Liver (tissue), 3 donors: ENCODE measurements around the gene ARHGAP8.

Experiments used
- ATF3 ChIP-seq: IDR thresholded peaks from 2 replicates; pipeline ENCODE4 v1.6.1; 2016; ENCODE audit warnings: antibody characterized with exemption
- EGR1 ChIP-seq, 2 donors: IDR thresholded peaks; 2 replicates each; pipeline ENCODE4 v1.6.1; 2016 to 2018; ENCODE audit warnings: antibody characterized with exemption in 2 of 2, low read depth in 2 of 2
- FOXA2 ChIP-seq: IDR thresholded peaks from 2 replicates; pipeline ENCODE4 v1.6.1; 2016; ENCODE audit warnings: antibody characterized with exemption
- GABPA ChIP-seq, 2 donors: IDR thresholded peaks in 1 of 2; conservative IDR thresholded peaks in 1 of 2; 2 replicates each; pipeline ENCODE4 v1.6.1; 2016; ENCODE audit warnings: antibody characterized with exemption in 2 of 2, mild to moderate bottlenecking in 1 of 2, moderate library complexity in 1 of 2
- HNF4G ChIP-seq: IDR thresholded peaks from 2 replicates; pipeline ENCODE4 v1.6.1; 2016; ENCODE audit warnings: antibody characterized with exemption
- JUND ChIP-seq, 2 donors: IDR thresholded peaks; 2 replicates each; pipeline ENCODE4 v1.6.1; 2016; ENCODE audit warnings: antibody characterized with exemption in 2 of 2
- RAD21 ChIP-seq, 2 donors: IDR thresholded peaks; 2 replicates each; pipeline ENCODE4 v1.6.1; 2016; ENCODE audit warnings: antibody characterized with exemption in 2 of 2, mild to moderate bottlenecking in 2 of 2
- RXRA ChIP-seq, 2 donors: IDR thresholded peaks; 2 replicates each; pipeline ENCODE4 v1.6.1; 2017 to 2018; ENCODE audit warnings: antibody characterized with exemption in 2 of 2, mild to moderate bottlenecking in 1 of 2
- SP1 ChIP-seq: IDR thresholded peaks from 2 replicates; pipeline ENCODE4 v1.6.1; 2018; ENCODE audit warnings: antibody characterized with exemption, mild to moderate bottlenecking
- TAF1 ChIP-seq: conservative IDR thresholded peaks from 2 replicates; pipeline ENCODE4 v1.6.1; 2016; ENCODE audit warnings: antibody characterized with exemption, mild to moderate bottlenecking
- YY1 ChIP-seq: IDR thresholded peaks from 2 replicates; pipeline ENCODE4 v1.6.1; 2016; ENCODE audit warnings: antibody characterized with exemption, mild to moderate bottlenecking
- TF ChIP-seq, protein P1 (sequence below): IDR thresholded peaks from 2 replicates; pipeline ENCODE4 v1.6.1; 2016; ENCODE audit warnings: antibody characterized with exemption
- TF ChIP-seq, protein P2 (sequence below): fragments of 150-350 bp; IDR thresholded peaks from 2 replicates; pipeline ENCODE4 v1.5.1; 2017; ENCODE audit warnings: improper control_type of control experiment, low read depth, low read length; ENCODE audit not compliant: missing input control
- TF ChIP-seq, protein P3 (sequence below): IDR thresholded peaks from 2 replicates; pipeline ENCODE4 v1.6.1; 2016; ENCODE audit warnings: antibody characterized with exemption
- donor health status: healthy.
- donor health status: healthy.

GRCh38 chr22:44737406-44738346, 14.7 kb upstream of the ARHGAP8 start:
- TF ChIP-seq, protein P1, sequence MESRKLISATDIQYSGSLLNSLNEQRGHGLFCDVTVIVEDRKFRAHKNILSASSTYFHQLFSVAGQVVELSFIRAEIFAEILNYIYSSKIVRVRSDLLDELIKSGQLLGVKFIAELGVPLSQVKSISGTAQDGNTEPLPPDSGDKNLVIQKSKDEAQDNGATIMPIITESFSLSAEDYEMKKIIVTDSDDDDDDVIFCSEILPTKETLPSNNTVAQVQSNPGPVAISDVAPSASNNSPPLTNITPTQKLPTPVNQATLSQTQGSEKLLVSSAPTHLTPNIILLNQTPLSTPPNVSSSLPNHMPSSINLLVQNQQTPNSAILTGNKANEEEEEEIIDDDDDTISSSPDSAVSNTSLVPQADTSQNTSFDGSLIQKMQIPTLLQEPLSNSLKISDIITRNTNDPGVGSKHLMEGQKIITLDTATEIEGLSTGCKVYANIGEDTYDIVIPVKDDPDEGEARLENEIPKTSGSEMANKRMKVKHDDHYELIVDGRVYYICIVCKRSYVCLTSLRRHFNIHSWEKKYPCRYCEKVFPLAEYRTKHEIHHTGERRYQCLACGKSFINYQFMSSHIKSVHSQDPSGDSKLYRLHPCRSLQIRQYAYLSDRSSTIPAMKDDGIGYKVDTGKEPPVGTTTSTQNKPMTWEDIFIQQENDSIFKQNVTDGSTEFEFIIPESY: no peak
- TF ChIP-seq, protein P2, sequence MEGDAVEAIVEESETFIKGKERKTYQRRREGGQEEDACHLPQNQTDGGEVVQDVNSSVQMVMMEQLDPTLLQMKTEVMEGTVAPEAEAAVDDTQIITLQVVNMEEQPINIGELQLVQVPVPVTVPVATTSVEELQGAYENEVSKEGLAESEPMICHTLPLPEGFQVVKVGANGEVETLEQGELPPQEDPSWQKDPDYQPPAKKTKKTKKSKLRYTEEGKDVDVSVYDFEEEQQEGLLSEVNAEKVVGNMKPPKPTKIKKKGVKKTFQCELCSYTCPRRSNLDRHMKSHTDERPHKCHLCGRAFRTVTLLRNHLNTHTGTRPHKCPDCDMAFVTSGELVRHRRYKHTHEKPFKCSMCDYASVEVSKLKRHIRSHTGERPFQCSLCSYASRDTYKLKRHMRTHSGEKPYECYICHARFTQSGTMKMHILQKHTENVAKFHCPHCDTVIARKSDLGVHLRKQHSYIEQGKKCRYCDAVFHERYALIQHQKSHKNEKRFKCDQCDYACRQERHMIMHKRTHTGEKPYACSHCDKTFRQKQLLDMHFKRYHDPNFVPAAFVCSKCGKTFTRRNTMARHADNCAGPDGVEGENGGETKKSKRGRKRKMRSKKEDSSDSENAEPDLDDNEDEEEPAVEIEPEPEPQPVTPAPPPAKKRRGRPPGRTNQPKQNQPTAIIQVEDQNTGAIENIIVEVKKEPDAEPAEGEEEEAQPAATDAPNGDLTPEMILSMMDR: no peak
- TF ChIP-seq FOXA2 (no peak), TAF1 (no peak), HNF4G (no peak), GABPA (IDR thresholded peaks at IDR 0.05 in 1 of 2, conservative IDR thresholded peaks at IDR 0.05 in 1 of 2) (no peak), RXRA (IDR thresholded peaks at IDR 0.05) (no peak), ATF3 (no peak), JUND (IDR thresholded peaks at IDR 0.05) (no peak), EGR1 (IDR thresholded peaks at IDR 0.05; ENCODE audit: low read depth in 2 of 2) (no peak), SP1 (no peak), YY1 (no peak), RAD21 (IDR thresholded peaks at IDR 0.05) (no peak)
- TF ChIP-seq, protein P3, sequence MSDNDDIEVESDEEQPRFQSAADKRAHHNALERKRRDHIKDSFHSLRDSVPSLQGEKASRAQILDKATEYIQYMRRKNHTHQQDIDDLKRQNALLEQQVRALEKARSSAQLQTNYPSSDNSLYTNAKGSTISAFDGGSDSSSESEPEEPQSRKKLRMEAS: no peak
